Nephron (organoid): ENCODE results near the gene WDR73.

Source experiments
- H3K27ac Mint-ChIP-seq, 3 experiments: 2 replicates each; pipeline ENCODE4 v1.8.0; 2020; ENCODE audit warnings: mixed read lengths in 3 of 3, mild to moderate bottlenecking in 2 of 3, moderate library complexity in 1 of 3
- H3K27me3 Mint-ChIP-seq: 2 replicates; pipeline ENCODE4 v1.8.0; 2021; ENCODE audit warnings: low read depth, mild to moderate bottlenecking, moderate library complexity, mixed read lengths
- H3K36me3 Mint-ChIP-seq: 2 replicates; pipeline ENCODE4 v1.8.0; 2020; ENCODE audit warnings: low read depth, mixed read lengths
- H3K4me1 Mint-ChIP-seq: 2 replicates; pipeline ENCODE4 v1.8.0; 2020; ENCODE audit warnings: mixed read lengths
- H3K4me3 Mint-ChIP-seq, 3 experiments: 2 replicates each; pipeline ENCODE4 v1.8.0; 2020; ENCODE audit warnings: mild to moderate bottlenecking in 3 of 3, mixed read lengths in 3 of 3, moderate library complexity in 2 of 3
- H3K9me3 Mint-ChIP-seq: 2 replicates; pipeline ENCODE4 v1.8.0; 2020; ENCODE audit warnings: mixed read lengths
- TF ChIP-seq, protein P1 (sequence below), 3 experiments: fragments of 200-600 bp; sonication (generic); IDR thresholded peaks; one replicate each; pipeline ENCODE4 v1.5.0; 2021; ENCODE audit warnings: antibody characterized with exemption in 3 of 3; ENCODE audit not compliant: unreplicated experiment in 3 of 3

The WDR73 gene

DNA sequence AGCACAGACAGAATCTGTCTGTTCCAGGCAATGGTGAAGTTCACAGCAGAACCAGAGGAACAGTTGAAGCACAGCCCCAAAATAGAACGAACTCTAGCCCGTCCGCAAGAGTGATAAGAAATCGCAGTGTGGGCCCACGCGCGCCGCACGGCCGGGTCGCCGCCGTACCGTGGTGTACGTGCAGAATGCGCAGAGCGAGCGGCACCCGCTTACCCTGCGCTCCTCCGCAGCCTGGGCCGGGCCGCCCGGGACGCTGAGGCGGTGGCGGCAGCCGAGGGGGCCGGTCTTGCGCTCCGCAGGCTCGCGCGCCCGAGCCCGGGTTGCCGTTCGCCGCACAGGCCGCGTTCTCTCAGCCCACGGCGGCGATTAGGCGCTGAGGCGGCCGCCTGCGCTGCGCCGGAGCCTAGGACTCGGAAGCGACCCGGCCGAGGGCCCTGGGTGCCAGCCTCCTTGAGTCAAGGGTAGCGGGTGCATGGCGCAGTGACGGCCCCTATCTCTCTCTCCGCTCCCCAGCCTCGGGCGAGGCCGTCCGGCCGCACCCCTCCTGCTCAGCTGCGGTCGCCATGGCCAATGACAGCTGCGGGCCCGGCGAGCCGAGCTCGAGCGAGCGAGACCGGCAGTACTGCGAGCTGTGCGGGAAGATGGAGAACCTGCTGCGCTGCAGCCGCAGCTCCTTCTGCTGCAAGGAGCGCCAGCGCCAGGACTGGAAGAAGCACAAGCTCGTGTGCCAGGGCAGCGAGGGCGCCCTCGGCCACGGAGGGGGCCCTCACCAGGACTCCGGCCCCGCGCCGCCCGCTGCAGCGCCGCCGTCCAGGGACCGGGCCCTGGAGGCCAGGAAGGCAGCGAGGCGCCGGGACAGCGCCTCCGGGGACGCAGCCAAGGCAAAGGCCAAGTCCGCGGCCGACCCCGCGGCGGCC lies 20.5 kb downstream of the WDR73 start:
- Mint-ChIP-seq H3K9me3 (no peaks in the 10 kb centered on the region), H3K4me3 (peak overlapping the region; percentile 92 to 97 (median 93)), H3K27ac (peak overlapping the region; percentile 79 to 88 (median 84)), H3K36me3 (peaks cover 27% of the 10 kb centered on the region), H3K4me1 (peaks cover 34% of the 10 kb centered on the region), H3K27me3 (peaks cover 6% of the 10 kb centered on the region)
- TF ChIP-seq, protein P1, sequence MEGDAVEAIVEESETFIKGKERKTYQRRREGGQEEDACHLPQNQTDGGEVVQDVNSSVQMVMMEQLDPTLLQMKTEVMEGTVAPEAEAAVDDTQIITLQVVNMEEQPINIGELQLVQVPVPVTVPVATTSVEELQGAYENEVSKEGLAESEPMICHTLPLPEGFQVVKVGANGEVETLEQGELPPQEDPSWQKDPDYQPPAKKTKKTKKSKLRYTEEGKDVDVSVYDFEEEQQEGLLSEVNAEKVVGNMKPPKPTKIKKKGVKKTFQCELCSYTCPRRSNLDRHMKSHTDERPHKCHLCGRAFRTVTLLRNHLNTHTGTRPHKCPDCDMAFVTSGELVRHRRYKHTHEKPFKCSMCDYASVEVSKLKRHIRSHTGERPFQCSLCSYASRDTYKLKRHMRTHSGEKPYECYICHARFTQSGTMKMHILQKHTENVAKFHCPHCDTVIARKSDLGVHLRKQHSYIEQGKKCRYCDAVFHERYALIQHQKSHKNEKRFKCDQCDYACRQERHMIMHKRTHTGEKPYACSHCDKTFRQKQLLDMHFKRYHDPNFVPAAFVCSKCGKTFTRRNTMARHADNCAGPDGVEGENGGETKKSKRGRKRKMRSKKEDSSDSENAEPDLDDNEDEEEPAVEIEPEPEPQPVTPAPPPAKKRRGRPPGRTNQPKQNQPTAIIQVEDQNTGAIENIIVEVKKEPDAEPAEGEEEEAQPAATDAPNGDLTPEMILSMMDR (IDR thresholded peaks at IDR 0.05; ENCODE audit: unreplicated experiment in 3 of 3): no peak

DNA sequence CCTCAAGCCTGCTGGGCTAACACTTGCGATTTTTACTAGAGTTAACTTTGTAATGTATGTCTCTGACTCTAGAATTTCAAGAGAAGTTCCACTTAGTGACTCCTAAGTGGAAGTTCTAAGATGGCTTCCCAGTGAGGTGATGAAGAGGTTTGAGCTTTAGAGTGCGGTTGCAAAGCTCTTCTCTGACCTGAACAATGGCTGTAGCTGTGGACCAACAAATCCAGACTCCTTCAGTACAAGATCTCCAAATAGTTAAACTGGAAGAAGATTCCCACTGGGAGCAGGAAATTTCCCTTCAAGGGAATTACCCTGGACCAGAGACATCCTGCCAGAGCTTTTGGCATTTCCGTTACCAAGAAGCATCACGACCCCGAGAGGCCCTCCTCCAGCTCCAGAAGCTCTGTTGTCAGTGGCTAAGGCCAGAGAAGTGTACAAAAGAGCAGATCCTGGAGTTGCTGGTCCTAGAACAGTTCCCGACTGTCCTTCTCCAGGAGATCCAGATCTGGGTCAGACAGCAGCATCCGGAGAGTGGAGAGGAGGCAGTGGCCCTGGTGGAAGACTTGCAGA lies 22.3 kb downstream of the WDR73 start:
- Mint-ChIP-seq H3K36me3 (peaks cover 19% of the 10 kb centered on the region), H3K27me3 (peaks cover 6% of the 10 kb centered on the region), H3K27ac (peak overlapping the region; percentile 89 to 92 (median 90)), H3K9me3 (no peaks in the 10 kb centered on the region), H3K4me1 (peaks cover 34% of the 10 kb centered on the region), H3K4me3 (peak overlapping the region; percentile 91 to 93 (median 93))
- TF ChIP-seq, protein P1 (IDR thresholded peaks at IDR 0.05; ENCODE audit: unreplicated experiment in 3 of 3): no peak

DNA sequence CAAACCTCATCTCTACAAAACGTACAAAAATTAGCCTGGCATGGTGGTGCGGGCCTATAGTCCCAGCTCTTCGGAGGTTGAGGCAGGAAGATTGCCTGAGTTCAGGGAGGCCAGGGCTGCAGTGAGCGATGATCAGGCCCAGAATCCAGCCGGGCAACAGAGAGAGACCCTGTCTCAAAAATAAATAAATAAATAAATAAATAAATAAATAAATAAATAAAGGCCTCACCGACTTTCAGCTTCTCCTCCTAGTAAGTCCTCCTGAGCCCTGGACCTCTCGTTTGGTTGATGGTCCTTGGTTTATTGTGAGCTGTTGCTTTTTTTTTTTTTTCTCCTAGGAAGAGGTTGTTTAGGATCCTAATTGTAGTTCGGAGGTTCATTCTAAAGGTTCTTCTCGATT lies 25.1 kb downstream of the WDR73 start:
- Mint-ChIP-seq H3K27me3 (no peaks in the 10 kb centered on the region), H3K4me3 (peak overlapping the region in 2 of 3 experiments; percentile 30 to 35), H3K9me3 (peaks cover 10% of the 10 kb centered on the region), H3K4me1 (peaks cover 20% of the 10 kb centered on the region), H3K36me3 (peaks cover 31% of the 10 kb centered on the region), H3K27ac (no peak overlapping the region)
- TF ChIP-seq, protein P1 (IDR thresholded peaks at IDR 0.05; ENCODE audit: unreplicated experiment in 3 of 3): no peak

DNA sequence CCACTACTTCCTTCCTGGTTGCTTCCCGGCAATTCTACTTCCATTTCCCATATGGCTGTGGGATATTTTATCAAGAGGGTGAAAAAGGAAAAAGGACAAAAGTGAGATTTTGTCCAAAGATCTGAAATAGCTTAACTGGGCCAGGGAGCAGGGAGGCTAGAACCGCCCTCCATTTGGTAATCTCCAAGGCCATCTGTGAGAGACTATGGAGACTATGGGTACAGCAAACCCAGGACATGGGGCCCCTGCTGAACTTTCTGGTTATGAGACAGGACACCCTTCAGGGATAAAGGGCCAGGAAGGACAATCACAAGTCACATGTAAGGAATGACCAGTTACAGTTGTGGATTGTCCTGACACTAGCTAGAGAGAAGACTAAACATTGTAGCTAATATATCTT lies 29.0 kb downstream of the WDR73 start:
- Mint-ChIP-seq H3K9me3 (peaks cover 35% of the 10 kb centered on the region), H3K4me3 (no peak overlapping the region), H3K27ac (no peak overlapping the region), H3K36me3 (peaks cover 67% of the 10 kb centered on the region), H3K27me3 (no peaks in the 10 kb centered on the region), H3K4me1 (no peaks in the 10 kb centered on the region)
- TF ChIP-seq, protein P1 (IDR thresholded peaks at IDR 0.05; ENCODE audit: unreplicated experiment in 3 of 3): no peak

DNA sequence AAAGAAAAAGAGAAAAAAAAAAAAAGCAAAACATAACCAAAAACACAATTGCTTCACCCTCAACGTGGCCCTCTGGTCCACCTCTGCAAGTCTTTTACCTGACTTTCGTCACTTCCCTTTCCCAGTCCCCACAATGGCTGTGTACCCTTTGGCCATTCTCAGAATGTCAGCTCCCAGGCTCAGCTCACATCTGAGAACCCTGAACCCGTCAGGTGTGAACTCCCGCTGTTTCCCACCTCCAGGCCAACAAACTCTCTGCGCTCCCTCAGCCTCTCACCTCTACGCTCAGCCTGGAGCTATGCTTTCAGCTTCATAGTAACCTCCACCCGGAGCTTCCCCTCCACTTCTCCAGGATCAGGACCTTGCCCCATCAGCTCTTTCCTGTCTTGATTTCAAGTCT lies 29.7 kb downstream of the WDR73 start:
- Mint-ChIP-seq H3K27ac (no peak overlapping the region), H3K4me3 (no peak overlapping the region), H3K4me1 (no peaks in the 10 kb centered on the region), H3K9me3 (peaks cover 42% of the 10 kb centered on the region), H3K36me3 (peaks cover 75% of the 10 kb centered on the region), H3K27me3 (no peaks in the 10 kb centered on the region)
- TF ChIP-seq, protein P1 (IDR thresholded peaks at IDR 0.05; ENCODE audit: unreplicated experiment in 3 of 3): no peak
